Stimulated activated naive CD8-positive, alpha-beta T cell treated with anti-CD3 and anti-CD28 coated beads, Interleukin-15, Interleukin-2, amounts not matched to agents 100 ng/mL and 50 ng/mL, for 24 hours (primary cell): ENCODE measurements around the gene SLC16A11.

Source experiments
- H3K27ac Mint-ChIP-seq: one replicate; pipeline ENCODE4 v1.8.0; 2021; ENCODE audit warnings: mild to moderate bottlenecking, mixed read lengths
- H3K27me3 Mint-ChIP-seq: one replicate; pipeline ENCODE4 v1.8.0; 2021; ENCODE audit warnings: mixed read lengths
- H3K36me3 Mint-ChIP-seq: one replicate; pipeline ENCODE4 v1.8.0; 2021; ENCODE audit warnings: low read depth, mixed read lengths
- H3K4me1 Mint-ChIP-seq: one replicate; pipeline ENCODE4 v1.8.0; 2021; ENCODE audit warnings: low read depth, mixed read lengths
- H3K4me3 Mint-ChIP-seq: one replicate; pipeline ENCODE4 v1.8.0; 2021; ENCODE audit warnings: mild to moderate bottlenecking, mixed read lengths
- H3K9me3 Mint-ChIP-seq: one replicate; pipeline ENCODE4 v1.8.0; 2021; ENCODE audit warnings: mixed read lengths

Gene SLC16A11

DNA sequence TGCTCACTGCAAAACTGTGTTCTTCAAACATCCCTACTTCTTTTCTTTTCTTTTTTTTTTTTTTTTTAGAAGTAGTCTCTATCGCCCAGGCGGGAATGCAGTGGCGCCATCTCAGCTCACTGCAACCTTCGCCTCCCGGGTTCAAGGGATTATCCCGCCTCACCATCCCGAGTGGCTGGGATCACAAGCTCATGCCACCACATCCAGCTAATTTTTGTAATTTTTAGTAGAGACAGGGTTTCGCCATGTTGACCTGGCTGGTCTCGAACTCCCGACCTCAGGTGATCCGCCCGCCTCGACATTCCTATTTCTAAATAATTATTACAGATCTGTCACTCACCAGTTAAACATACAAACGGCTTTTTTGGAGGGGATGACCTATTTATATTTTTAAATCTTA is 32.5 kb downstream of the SLC16A11 start:
- Mint-ChIP-seq H3K36me3 (peaks cover 20% of the 10 kb centered on the region), H3K9me3 (no peaks in the 10 kb centered on the region), H3K4me3 (peak overlapping the region; percentile 97), H3K27me3 (no peaks in the 10 kb centered on the region), H3K27ac (peak overlapping the region; percentile 99), H3K4me1 (peaks cover 62% of the 10 kb centered on the region)

DNA sequence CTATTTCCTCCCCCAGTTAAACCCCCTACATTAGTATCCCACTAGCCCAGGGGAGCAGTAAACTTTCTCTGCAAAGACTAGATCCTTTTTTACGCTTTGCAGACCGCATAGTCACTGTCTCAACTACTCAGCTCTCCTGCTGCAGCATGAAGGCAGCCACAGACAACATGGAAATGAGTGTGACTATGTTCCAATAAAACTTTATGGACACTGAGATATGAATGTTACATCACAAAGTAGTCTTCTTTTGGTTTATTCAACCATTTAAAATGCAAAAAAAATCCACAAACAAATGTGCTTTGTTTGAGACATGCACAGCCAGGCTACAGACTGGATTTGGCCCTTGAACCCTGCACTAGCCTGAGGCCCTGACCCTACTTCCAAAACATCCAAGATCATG is 33.4 kb downstream of the SLC16A11 start:
- Mint-ChIP-seq H3K4me1 (peaks cover 53% of the 10 kb centered on the region), H3K27ac (peak overlapping the region; percentile 21), H3K4me3 (peak overlapping the region; percentile 97), H3K36me3 (peaks cover 20% of the 10 kb centered on the region), H3K9me3 (no peaks in the 10 kb centered on the region), H3K27me3 (no peaks in the 10 kb centered on the region)

DNA sequence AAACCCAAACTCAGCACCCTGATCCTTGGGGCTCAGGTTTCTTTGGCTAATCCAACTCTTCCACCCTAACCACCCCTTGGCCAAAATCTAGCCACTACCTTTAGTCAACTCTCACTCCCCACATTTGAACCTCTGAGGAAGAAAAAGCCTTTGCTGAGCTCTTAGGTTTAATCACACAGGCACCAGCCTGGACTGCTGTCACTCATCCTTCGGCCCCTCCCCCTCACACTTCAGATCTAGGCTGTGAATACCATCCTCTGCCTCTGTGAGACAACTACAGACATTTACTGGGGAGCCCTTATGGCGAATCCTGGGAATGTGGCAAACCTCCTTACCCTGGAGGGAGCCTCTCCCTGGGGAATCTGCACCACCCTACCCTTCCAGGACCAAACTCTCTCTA is 36.7 kb downstream of the SLC16A11 start:
- H3K9me3 Mint-ChIP-seq = no peaks in the 10 kb centered on the region
- H3K4me1 Mint-ChIP-seq = peaks cover 46% of the 10 kb centered on the region
- H3K27me3 Mint-ChIP-seq = no peaks in the 10 kb centered on the region
- peaks cover 9% of the 10 kb centered on the region for H3K36me3 Mint-ChIP-seq
- no peak overlapping the region for H3K4me3 Mint-ChIP-seq
- no peak overlapping the region for H3K27ac Mint-ChIP-seq

DNA sequence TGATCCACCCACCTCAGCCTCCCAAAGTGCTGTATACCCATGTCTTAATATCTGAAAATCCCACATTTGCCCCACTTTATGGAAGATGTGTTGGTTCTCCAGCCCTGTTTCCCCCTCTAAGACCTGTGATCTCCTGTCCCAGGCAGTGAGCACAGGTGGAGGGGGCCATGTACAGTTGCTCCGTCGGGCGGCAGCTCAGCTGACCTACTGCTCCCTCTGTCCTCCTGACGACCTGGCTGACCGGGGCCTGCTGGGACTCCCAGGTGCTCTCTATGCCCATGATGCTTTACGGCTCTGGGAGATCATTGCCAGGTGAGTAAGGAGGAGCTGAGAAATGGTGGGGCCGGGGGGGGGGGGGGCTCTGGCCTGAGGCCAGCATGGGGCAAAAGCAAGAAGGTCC is 38.2 kb downstream of the SLC16A11 start:
- Mint-ChIP-seq H3K27ac (no peak overlapping the region), H3K27me3 (no peaks in the 10 kb centered on the region), H3K9me3 (no peaks in the 10 kb centered on the region), H3K4me1 (peaks cover 32% of the 10 kb centered on the region), H3K36me3 (peaks cover 21% of the 10 kb centered on the region), H3K4me3 (no peak overlapping the region)

DNA sequence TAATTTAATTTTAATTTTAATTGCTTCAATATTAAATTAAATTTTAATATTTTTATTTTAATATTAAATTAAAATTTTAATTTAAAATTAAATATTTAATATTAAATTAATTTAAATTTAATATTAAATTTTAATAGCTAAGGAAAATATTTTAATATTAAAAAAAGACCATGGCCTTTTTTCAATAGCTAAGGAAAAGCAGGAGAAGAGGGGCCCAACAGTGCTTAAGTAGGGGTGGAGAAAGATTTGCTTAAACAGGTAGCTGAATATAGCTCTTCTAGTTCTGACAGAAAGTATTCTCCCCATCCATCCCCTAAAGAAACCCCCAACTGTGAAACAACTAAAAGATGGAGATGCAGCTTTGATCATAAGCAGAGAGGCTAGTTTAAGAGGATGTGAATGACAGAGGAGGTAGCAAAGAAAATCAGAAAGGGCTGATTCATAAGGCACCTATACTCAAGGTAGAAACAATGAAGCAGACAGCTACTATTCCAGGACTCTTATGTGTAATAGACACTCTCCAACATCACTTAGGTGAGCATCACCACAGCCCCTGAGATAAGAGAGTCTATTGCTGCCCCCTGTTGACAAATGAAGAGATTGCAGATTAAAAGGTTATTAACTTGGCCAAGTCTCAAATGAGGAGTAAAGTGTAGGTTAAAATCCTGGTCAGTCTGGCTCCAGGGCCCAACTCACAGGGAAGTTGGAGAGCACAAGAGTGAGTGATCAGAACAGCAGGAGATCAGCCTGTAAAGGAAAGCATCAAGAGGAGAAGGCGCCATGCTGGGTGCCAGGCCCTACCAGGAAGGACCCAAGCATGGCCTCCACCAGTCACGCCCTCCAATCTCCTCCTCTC is 39.3 kb downstream of the SLC16A11 start:
- H3K4me1 Mint-ChIP-seq = peaks cover 22% of the 10 kb centered on the region
- peaks cover 27% of the 10 kb centered on the region for H3K36me3 Mint-ChIP-seq
- no peaks in the 10 kb centered on the region for H3K27me3 Mint-ChIP-seq
- no peak overlapping the region for H3K27ac Mint-ChIP-seq
- H3K9me3 Mint-ChIP-seq = no peaks in the 10 kb centered on the region
- H3K4me3 Mint-ChIP-seq = no peak overlapping the region

DNA sequence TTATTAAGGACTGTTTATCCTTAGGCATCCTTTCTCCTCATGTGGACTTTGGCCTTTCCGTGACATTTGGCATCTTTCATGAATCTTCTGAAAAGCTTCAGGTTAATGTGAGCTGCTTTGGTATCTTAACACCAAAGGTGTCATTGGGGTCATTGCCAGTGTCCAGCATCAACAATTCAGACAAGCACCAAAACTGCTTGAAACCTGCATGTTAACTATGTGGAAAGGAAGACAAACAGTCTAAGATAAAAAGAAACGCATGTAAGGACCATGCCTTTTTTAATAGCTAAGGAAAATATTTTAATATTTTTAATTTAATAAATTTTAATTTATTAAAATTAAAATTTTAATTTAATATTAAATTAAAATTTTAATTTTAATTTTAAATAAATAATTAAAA is 40.1 kb downstream of the SLC16A11 start:
- H3K4me1 Mint-ChIP-seq = peaks cover 13% of the 10 kb centered on the region
- H3K36me3 Mint-ChIP-seq = peaks cover 27% of the 10 kb centered on the region
- no peak overlapping the region for H3K4me3 Mint-ChIP-seq
- no peaks in the 10 kb centered on the region for H3K9me3 Mint-ChIP-seq
- H3K27me3 Mint-ChIP-seq = no peaks in the 10 kb centered on the region
- no peak overlapping the region for H3K27ac Mint-ChIP-seq

DNA sequence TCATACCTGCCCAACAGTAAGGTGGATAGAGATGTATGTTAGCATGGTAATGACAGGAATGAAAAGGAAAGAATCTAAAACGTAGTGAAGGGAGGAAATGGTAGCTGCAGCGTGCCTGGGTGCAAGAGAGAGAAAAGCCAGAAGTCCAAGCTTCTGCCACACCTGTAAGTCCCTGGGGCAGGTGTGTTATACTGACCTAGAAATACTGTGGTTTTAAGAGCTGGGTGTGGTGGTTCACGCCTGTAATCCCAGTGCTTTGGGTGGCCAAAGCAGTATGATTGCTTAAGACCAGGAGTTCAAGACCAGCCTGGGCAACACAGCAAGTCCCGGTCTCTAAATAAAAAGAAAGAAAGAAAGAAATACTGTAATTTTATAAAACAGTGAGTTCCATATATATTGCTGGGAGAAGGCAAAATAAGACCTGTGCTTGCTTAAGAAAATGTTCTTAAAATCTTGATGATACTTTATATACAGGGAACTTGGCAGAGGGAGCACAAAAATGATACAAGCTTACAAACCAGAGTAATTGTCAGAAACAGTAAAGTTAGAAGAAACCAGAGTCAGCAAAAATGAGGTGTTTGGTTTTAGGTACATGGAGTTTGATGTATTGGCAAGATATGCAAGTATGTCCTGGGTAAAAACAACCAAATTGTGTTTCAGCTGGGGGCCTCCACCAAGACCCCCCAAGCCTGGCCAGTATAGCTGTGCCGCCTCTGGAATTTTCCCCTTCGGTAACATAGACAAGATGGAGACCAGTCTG is 41.4 kb downstream of the SLC16A11 start:
- Mint-ChIP-seq H3K36me3 (peaks cover 33% of the 10 kb centered on the region), H3K4me1 (peaks cover 6% of the 10 kb centered on the region), H3K27ac (no peak overlapping the region), H3K27me3 (no peaks in the 10 kb centered on the region), H3K4me3 (no peak overlapping the region), H3K9me3 (no peaks in the 10 kb centered on the region)

DNA sequence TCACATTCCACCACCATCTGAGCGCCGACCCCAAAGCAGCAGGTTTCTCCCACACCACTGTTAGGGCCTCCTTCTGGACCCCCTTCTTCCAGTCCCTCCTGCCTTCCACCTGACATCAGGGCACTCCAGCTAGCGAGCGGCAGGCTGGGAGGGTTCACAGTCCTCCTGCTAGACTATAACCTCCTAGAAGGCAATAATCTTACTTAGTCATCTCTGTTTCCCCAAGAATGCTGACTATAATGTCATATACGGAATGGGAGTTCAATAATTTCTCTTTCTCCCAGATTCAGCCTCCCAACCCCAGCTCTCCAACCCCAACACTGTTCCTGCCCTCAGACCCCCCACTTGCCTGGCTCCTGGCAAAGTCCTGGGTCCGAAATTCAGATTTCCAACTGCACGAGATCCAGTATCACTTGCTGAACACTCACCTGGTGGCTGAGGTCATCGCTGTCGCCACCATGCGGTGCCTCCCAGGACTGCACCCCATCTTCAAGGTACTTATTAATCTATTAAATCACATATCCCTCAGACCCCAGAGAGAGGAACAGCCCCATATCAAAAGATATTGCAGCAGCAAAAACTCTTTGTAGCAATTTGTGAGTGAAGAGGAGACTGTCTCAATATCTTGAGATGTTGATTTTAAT is 42.5 kb downstream of the SLC16A11 start:
- H3K27ac Mint-ChIP-seq = no peak overlapping the region
- peaks cover 39% of the 10 kb centered on the region for H3K36me3 Mint-ChIP-seq
- H3K9me3 Mint-ChIP-seq = no peaks in the 10 kb centered on the region
- peaks cover 6% of the 10 kb centered on the region for H3K4me1 Mint-ChIP-seq
- H3K27me3 Mint-ChIP-seq = no peaks in the 10 kb centered on the region
- H3K4me3 Mint-ChIP-seq = no peak overlapping the region

DNA sequence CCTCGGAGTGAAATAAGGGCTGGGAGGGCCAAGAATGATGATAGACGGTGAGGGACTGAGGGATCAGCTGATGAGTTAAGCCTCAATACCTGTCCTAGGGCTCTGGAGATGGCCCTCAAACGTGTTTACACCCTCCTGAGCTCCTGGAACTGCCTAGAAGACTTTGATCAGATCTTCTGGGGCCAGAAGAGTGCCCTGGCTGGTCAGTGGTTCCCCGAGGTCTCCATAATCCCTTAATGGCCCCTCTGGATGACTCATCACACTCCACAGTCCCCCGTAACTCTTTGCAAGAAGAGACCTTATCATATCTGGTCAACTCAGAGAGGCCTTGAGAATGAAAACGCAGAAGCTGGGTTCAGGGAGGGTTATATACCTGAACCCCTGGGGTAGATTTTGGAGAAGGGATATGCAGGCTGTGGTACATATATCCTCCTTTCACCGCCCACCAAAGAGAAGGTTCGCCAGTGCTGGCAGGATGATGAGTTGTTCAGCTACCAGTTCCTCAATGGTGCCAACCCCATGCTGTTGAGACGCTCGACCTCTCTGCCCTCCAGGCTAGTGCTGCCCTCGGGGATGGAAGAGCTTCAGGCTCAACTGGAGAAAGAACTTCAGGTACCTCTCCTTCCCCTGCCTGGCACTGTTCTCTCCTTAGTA is 44.9 kb downstream of the SLC16A11 start:
- H3K4me3 Mint-ChIP-seq = no peak overlapping the region
- H3K27me3 Mint-ChIP-seq = no peaks in the 10 kb centered on the region
- no peaks in the 10 kb centered on the region for H3K9me3 Mint-ChIP-seq
- no peaks in the 10 kb centered on the region for H3K4me1 Mint-ChIP-seq
- no peak overlapping the region for H3K27ac Mint-ChIP-seq
- peaks cover 39% of the 10 kb centered on the region for H3K36me3 Mint-ChIP-seq

DNA sequence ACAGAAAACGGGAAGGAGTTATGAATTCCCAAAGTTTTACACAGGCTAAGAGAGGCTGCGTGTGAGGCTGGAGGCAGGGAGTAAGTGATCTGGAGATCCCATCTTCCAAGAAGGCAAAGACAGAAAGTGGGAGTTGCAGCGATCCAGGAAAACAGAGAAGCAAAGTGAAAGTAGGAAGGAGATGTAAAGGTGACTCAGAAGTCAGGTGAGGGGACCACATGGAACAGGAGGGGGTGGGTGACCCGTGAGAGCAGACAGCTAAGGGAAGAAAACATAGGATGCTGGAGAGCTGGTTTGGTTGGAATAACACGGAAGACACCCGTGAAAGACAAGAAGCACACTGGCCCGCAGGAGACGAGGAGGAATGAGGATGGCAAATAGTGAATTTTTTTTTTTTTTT is 46.7 kb downstream of the SLC16A11 start:
- Mint-ChIP-seq H3K4me1 (no peaks in the 10 kb centered on the region), H3K4me3 (no peak overlapping the region), H3K27me3 (no peaks in the 10 kb centered on the region), H3K9me3 (no peaks in the 10 kb centered on the region), H3K27ac (no peak overlapping the region), H3K36me3 (peaks cover 37% of the 10 kb centered on the region)

DNA sequence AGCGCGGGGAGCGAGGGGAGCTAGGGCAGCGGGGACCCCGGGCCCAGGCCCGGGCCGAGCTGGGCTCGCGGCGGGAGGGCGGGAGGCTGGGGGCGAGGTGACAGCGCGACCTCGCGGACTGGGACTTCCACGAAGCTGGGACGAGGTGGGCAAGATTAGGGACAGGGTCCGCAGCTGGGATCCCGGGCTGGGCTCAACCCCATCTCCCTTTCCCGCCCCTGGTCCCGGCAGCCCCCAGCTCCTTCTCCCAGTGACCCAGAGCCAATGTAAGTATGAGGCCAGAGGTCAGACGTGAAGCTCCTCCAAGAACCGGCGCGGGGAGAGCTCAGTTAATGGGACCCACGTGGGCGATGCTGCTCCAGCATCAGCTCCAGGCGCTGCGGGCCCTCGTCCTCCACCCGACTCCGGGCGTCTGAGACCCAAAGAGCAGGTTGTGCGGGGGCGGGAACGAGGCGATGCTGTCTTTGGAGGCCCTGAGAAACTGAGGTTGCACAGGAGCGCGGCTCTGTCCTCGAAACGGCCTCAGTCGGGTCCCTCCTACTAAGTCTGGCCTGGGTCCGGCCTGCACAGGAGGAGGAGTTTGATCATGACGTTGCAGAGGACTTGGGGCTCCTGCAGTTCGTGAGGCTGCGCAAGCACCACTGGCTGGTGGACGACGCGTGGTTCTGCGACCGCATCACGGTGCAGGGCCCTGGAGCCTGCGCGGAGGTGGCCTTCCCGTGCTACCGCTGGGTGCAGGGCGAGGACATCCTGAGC is 47.5 kb downstream of the SLC16A11 start:
- Mint-ChIP-seq H3K4me1 (no peaks in the 10 kb centered on the region), H3K27me3 (no peaks in the 10 kb centered on the region), H3K36me3 (peaks cover 32% of the 10 kb centered on the region), H3K27ac (no peak overlapping the region), H3K9me3 (no peaks in the 10 kb centered on the region), H3K4me3 (no peak overlapping the region)

DNA sequence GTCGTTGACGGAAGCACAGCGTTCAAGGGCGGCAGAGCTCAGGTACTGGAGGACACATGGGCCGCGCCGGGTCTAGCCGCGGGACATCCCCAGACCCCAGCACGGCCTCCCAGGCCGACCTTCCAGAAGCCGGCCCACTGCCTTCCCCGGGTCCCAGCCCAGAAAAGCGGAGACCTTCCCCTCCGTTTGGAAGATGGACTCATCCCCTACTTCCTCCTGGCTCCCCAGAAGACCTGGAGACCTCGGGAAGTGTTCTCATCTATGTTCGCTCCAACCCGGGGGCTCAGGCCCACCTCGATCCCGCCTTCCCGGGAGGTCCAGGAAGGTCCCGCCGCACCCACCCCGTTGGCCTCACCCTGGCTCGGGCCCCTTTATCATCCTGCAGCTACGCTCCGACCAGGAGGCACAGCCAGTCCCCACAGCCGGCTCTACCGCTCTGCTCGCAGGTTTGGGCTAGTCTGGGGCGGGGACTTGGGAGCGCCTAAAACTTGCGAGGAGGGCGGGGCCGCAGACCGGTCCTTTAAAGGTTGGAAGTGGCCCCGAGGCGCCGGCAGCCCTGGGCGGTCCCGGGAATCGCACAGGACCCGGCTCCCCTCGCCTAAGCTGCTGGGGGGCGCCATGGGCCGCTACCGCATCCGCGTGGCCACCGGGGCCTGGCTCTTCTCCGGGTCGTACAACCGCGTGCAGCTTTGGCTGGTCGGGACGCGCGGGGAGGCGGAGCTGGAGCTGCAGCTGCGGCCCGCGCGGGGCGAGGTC is 48.2 kb downstream of the SLC16A11 start, which contains the start of gene ALOX12:
Gene ALOX12, plus strand, starts transcription at position 550 of the 756 bp plus-strand sequence. Its CDS starts 69 bp downstream, at position 619.
- H3K27ac Mint-ChIP-seq = no peak within 1 kb of the TSS

DNA sequence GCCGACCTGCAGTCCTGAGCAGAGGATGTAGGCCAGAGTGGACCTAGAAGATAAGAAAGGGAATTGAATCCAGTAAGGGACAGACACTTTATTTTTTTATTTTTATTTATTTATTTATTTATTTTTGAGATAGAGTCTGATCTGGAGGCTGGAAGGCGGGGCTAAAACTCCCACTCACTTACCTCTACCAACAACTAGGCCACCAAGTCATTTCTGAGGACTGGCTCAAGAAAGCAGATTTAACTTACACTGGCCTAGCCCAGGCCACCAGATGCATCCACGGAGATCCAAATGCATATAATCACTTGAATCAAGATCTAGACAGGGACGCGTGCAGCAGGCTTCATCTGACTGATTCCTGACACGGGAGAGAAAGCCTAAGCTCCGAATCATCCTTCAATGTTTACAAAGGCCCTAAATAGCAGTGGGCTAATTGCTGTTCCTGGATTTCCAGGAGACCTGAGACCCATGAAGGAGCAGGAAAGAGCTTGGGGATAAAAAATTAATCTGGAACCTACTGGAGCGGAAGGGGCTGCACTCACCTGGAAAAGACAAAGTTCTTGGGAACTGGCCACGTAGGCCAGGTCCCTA is 49.1 kb downstream of the SLC16A11 start:
- H3K36me3 Mint-ChIP-seq = peaks cover 18% of the 10 kb centered on the region
- H3K4me1 Mint-ChIP-seq = no peaks in the 10 kb centered on the region
- no peak overlapping the region for H3K27ac Mint-ChIP-seq
- no peak overlapping the region for H3K4me3 Mint-ChIP-seq
- no peaks in the 10 kb centered on the region for H3K27me3 Mint-ChIP-seq
- H3K9me3 Mint-ChIP-seq = no peaks in the 10 kb centered on the region

More for the DNA sequence above, 48.2 kb downstream of the SLC16A11 start, which contains the start of gene ALOX12:
- Mint-ChIP-seq H3K9me3 (no peaks in the 10 kb centered on the region), H3K4me1 (no peaks in the 10 kb centered on the region), H3K36me3 (peaks cover 24% of the 10 kb centered on the region), H3K4me3 (no peak within 1 kb of the TSS), H3K27me3 (no peaks in the 10 kb centered on the region)
